ENCODE measurements around the gene RNF135.
"Not testable (repeated sequence)": the region's sequence is repeated elsewhere in the genome, so short reads cannot be mapped to it uniquely, and the experiment has no call there.

RNF135 gene

DNA sequence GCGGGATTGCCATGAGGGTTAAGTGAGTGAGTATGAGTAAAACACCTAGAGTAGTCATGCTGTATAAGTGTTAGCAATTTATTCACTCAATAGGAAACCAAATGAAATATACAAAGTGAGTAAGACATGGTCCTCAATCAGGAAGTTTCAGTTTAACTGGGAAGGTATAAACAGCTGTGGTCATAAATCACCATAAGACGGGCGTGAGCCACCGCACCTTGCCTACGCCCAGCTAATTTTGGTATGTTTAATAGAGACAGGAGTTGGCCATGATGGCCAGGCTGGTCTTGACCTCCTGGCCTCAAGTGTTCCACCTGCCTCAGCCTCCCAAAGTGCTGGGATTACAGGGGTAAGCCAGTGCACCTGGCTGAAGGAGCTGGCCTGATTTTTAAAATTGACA lies 27.0 kb downstream of the RNF135 start:
- no peak for DNase-seq (ENCODE audit: low read depth in 3 of 3)

DNA sequence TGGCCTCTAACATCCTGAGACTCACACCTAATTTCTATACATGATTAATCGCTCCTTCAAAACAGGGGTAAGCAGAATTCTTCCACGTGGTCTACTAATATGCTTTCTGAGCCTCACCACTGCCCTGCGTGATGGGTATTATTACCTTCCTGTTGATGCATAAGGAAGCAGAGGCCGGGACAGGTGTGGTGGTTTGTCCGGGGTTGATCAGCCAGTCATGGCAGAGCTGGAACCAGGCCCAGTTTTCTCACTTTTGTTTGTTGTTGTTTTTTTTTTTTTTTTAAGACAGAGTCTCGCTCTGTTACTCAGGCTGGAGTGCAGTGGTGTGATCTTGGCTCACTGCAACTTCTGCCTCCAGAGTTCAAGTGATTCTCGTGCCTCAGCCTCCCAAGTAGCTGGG lies 31.2 kb downstream of the RNF135 start:
- no peak for DNase-seq (ENCODE audit: low read depth in 3 of 3)

DNA sequence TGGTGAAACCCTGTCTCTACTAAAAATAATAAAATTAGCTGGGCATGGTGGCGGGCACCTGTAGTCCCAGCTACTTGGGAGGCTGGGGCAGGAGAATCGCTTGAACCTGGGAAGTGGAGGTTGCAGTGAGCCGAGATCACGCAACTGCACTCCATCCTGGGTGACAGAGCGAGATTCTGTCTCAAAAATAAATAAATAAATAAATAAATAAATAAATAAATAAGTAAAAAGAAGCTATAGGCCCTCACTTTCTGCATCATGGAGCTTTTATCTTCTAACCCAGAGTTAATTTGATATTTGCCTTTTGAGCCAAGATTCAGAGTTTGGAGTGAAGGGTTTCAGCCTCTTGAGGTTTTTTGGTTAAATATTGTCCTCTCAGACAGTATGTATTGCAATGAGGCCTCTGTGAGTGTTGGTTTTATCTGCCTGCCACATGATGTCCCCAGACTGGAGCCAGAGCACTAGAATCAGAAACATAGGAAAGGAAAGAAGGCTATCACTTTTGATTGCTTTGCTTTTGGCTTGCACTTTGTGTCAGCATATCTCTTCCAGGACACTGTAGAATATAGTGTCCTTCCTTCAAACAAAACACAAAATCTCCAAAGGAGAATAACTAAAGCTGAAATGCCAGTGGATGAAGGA lies 32.5 kb downstream of the RNF135 start:
- no peak for DNase-seq (ENCODE audit: low read depth in 3 of 3)

DNA sequence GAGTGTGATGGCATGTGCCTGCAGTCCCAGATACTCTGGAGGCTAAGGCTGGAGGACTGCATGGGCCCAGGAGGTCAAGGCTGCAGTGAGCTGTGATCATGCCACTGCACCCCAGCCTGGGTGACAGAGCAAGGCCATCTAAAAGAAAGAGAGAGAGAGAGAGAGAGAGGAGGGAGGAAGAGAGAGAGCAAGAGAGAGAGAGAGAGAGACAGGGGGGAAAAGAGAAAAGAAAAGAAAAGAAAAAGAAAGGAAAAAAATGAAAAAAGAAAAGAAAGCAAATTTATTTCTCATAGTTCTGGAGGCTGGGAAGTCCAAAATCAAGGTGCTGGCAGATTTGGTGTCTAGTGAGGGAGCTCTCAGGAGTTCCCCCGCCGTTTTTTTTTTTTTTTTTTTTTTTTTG lies 33.3 kb downstream of the RNF135 start:
- no peak for DNase-seq (ENCODE audit: low read depth in 3 of 3)

DNA sequence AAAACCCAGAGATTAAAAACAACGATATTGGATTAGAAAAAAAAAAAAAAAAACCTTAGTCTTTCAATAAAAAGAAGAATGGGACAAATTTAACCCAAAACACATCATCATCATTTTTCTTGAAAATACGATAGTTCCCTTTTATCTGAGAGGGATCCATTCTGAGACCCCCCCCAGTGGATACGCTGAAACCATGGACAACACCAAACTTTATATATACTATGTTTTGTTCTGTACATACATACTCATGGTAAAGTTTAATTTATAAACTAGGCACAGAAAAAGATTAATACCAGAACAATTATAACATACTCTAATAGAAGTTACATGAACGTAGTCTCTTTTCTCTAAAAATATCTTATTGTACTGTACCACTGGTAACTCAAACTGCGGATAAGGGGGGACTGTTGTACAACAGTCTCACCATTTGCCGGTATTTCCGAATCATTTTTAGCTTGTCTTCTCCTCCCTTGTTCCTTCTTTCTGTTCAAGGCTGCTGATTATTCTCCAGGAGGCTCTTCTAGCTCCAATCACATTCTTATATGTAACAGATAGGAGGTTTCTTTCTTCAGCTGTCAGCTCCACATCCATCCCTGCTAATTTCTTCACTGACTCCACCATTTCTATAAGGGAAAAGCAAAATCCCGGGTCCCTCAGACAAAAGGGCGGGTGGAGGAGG lies 37.0 kb downstream of the RNF135 start:
- no peak for DNase-seq (ENCODE audit: low read depth in 3 of 3)

DNA sequence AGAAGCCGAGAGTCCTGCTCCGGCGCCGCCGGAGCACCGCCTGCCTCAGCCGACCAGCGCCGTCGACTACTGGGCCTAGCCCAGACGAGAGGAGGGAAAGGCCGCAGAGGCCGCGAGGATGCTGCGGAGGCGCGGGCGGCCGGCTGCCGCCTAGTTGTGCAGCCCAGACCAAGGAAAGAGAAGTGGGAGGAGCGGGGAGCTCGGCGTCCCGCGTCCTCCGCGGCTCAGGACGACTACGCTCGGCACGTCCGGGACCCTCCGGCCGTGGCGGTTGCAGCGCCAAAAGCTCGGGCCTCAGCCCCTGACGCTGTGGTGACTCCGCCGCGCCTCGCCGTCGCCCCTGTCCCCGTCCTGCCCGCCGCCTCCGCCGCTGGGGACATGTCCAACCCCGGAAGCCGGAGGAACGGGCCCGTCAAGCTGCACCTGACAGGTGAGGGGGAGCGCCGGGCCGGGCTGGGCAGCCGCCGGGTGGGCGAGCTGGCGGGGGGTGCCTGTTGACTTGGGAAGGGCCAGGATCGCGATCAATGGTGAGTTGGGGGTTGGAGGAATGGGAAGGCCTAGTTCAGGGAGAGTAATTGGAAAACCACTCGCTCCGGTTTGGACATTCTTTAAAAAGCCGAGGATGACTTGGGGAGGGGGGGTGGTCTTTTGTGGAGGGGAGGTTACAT lies 37.7 kb downstream of the RNF135 start:
- DNase-seq (ENCODE audit: low read depth in 3 of 3): peak in 2 of 3 donors; percentile 25 to 41

DNA sequence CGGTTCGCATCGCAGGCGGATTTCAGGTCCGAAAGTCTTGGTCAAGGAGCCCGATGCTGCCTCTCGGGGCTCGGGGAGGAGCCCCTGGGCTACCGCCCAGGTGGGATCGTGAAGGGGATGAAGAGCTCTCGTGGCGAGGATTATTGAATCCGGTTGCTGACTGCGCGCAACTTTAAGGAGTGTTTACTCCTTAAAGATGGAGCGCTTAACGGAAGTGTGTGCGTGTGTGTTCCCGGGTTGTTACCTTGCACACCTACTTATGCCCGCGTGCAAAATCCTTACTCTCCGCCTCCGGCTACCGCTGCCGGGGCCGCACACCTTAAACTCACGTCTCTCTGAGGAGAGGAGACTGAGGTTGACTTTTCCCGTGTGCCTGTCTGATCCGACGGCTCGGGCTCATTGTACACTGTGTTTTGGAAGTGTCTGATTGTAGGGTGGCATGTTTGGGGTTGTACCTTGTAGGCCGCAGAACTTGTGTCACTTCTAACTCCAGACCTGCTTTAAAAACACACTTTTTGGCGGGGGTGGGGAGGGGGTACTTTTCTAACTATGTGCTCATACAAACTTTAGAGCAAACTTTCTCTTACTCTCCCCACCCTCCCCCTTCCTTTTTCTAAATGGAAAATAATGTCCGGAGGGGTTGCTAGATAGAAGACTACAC lies 38.3 kb downstream of the RNF135 start:
- peak in 1 of 3 donors; percentile 13 for DNase-seq (ENCODE audit: low read depth in 3 of 3)

DNA sequence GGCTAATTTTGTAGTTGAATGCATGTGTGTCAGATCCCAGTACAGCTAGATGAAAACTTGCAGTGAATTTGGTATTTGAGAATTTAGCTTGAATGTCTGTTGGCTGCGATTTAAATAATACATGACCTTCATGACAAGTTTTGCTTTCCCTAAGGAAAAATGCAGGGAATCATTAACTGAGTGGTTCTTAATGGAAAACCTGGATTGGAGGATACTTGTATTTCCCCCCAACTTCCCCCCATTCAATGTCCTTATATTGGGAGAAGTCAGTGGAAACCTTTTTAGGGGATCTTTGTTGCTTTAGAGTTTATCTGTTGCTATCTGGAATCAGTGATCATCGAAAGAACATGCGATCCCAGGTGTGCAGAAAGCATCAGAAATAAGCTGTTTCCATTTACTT lies 39.2 kb downstream of the RNF135 start:
- DNase-seq (ENCODE audit: low read depth in 3 of 3): not testable (repeated sequence)

DNA sequence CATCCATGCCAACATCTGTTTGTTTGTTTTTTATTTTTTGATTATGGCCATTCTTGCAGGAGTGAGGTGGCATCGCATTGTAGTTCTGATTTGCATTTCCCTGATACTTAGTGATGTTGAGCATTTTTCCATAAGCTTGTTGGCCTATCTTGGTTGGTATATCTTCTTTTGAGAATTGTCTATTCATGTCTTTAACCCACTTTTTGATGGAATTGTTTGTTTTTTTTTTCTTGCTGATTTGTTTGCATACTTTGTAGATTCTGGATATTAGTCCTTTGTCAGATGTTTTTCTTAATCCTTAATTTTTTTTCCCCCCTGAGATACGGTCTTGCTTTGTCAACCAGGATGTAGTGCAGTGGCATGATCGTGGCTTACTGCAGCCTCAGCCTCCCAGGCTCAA lies 43.0 kb downstream of the RNF135 start:
- DNase-seq (ENCODE audit: low read depth in 3 of 3): no peak

DNA sequence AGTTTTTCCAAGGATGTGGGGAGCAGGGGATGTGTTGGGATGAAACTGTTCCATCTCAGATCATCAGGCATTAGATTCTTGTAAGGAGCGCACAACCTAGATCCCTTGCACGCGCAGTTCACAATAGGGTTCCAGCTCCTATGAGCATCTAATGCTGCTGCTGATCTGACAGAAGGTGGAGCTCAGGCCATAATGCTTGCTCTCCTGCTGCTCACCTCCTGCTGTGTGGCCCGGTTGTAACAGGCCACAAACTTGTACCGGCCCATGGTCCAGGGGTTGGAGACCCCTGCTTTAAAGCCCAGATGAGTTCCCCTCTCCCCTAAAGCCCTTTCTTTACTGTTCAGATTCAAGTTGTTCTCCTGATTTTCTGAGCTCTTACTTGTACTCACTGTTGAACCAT lies 44.8 kb downstream of the RNF135 start:
- DNase-seq (ENCODE audit: low read depth in 3 of 3): no peak

DNA sequence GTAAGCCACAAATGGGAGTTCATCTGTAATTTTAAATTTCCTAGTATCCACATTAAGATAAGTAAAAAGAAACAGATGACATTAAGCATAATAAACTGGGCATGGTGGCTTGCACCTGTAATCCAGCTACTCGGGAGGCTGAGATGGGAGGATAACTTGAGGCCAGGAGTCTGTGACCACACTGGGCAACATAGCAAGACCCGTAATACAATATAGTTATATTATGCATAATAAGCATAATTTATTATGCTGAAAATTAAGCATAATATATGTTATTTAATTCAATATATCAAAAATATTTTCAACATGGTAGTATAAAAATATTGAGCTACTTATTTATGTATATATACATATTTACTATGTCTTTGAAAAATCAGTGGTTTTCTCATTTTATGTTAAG lies 48.2 kb downstream of the RNF135 start:
- DNase-seq (ENCODE audit: low read depth in 3 of 3): no peak

DNA sequence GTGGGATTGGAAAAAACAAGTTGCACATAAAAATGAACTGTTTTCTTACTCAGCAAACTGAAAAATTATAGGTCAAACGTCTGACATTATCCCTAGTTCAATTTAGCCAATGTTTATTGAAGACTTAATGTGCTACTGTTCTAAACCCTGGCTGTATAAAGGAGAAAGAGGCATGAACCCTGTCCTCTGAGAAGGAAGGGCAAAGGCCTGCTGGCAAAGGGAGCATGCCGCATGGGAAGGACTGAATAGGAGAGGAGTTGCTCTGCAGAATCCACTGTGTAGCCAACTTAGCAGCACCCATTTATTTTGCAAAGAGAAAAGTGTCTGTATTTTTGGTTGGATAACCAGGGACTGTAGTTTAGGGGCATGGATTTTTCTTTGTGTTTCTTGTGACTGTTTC lies 52.3 kb downstream of the RNF135 start:
- not testable (repeated sequence) for DNase-seq (ENCODE audit: low read depth in 3 of 3)

DNA sequence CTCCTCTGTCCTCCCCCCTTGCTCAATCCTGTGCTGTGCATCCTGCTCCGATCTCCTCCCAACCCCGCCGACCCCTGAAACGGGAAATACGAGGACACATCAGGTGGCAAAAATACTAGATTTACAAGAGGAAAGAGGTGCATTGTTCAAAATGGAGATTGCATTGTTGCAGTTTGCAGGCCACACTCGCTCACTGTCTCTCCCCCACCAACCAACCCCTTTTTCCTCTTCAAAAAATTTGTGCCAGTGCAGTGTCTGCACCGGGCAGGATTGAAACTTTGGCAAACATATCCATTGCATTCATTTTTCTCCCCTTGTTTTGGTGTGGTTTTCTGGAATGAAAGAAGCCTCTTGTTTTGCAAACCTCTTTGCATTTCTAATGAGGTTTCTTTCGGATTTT lies 61.0 kb downstream of the RNF135 start:
- no peak for DNase-seq (ENCODE audit: low read depth in 3 of 3)

DNA sequence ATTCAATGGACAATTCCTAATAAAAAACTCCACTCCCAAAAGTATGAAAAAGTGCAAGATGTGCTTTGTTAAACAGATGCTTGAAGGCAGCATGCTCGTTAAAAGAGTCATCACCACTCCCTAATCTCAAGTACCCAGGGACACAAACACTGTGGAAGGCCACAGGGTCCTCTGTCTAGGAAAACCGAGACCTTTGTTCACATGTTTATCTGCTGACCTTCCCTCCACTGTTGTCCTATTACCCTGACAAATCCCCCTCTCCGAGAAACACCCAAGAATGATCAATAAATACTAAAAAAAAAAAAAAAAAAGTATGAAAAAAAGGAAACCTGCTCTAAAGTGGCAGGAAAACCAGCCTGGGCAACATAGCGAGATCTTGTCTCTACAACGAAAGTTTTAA lies 64.8 kb downstream of the RNF135 start:
- not testable (repeated sequence) for DNase-seq (ENCODE audit: low read depth in 3 of 3)

DNA sequence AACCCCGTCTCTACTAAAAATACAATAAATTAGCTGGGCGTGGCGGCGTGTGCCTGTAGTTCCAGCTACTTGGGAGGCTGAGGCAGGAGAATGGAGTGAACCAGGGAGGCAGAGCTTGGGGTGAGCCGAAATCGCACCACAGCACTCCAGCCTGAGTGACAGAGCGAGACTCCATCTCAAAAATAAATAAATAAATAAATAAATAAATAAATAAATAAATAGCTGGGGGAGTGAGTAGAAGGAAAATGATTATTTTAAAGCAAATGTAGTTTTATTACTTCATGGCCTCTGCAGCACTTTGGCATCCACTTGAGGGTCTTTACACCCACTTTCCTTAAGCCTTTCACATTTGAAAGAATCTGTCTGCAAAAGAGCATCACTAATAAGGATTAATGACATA lies 70.0 kb downstream of the RNF135 start:
- DNase-seq (ENCODE audit: low read depth in 3 of 3): not testable (repeated sequence)

DNA sequence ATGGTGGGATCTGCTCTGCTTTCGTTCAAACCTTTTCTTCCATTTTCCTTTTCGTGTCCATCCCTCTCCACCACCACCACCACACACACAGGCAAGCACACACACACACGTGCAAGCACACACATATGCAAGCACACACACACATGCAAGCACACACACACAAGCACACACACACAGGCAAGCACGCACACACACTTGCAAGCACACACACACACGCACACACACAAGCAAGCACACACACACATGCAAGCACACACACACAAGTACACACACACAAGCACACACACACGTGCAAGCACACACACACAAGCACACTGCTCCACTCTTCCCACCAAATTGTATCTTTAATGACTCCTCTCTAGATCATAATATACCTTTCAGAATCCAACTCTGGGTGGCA lies 71.5 kb downstream of the RNF135 start:
- not testable (repeated sequence) for DNase-seq (ENCODE audit: low read depth in 3 of 3)

DNA sequence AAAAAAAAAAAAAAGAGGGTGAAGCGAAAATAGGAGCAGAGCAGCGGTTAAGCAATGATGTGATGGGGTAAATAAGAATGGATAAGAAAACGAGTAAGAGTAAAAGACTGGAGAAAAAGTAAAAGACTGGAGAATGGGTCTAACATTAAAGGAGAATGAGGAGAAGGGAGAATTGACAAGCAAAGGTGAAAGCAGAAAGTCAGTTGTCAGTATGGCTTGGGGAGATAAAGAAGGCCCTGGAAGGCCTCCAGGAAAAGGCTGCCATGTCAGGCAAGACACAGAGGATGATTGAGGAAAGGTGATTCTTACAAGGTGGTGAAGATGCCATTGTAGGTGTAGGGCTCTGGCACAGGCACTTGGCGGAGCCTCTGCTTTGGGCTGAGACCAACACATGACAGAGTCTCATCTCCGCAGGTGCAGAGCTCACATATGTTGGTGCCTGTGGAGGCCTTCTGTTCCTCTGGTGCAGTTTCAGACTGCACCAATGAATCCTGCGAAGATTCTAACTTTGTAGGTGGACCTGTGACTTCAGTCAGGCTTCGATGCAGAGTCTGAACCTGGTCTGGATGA lies 76.1 kb downstream of the RNF135 start:
- DNase-seq (ENCODE audit: low read depth in 3 of 3): not testable (repeated sequence)

DNA sequence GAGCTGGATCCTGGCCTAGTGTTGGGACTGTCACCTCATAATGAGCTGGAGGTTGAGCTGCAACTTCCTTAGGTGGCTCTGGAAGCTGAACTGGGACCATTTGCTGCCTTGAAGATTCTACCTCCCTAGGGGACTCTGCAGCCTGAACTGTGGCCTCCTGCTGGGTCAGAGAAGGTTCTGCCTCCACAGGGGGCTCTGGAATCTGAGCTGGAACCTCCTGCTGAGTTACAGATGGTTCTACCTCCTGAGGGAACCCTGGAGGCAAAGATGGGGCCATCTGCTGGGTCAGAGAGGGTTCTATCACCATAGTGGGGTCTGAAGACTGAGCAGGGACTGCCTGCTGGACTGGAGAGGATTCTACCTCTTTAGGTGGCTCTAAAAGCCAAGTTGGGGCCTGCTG lies 77.3 kb downstream of the RNF135 start:
- DNase-seq (ENCODE audit: low read depth in 3 of 3): no peak

DNA sequence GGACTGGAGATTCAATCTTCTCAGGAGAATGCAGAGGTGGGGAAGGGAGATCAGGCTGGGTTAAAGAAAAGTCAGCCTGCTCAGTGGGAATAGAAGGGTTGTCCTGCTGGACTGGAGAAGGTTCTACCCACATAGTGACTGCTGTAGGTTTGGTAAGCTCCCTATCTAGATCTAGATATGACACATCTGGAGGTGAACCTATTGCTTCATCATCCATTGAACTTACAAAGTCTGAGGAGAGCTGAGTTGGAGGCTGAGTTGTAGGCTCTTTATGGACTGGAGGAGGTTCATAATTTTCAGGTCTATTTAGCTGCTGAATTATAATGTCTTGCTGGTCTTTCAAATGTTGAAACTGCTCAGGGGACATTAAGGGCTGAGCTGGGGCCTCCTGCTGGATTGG lies 77.9 kb downstream of the RNF135 start:
- DNase-seq (ENCODE audit: low read depth in 3 of 3): no peak
